HG02763 (cell line): Measurements from ENCODE around the gene WDR37.

Experiments used
- ATAC-seq: cut with Tn5 transposase; IDR thresholded peaks from one replicate; pipeline ENCODE4 v1.9.1; 2021; ENCODE audit warnings: mild to moderate bottlenecking, moderate library complexity; ENCODE audit not compliant: unreplicated experiment

The WDR37 gene

GRCh38 chr10:1162481-1163203 is 106.5 kb downstream of the WDR37 start:
- ATAC-seq, result no peak

- no peak for ATAC-seq
Observed at GRCh38 chr10:1163204-1163660, 107.0 kb downstream of the WDR37 start.

DNA sequence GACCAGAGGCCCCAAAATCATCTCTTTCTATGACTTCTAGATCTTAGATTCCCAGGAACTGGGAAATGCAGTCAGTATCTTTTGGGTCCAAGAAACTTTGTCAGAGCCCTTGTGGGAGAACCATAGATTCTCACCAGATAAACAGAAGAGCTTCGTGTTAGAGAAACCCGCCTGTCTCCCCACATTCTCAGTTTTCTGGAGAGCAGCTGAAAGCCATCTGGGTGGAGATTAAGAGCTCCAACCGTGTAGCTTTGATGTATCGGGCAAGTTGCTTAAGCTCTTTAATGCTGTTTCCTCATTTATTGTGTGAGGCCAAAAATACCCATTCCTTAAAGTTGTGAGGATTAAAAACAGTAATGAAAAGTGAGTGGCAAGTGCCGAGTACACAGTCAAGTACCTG is 107.6 kb downstream of the WDR37 start:
- ATAC-seq, result no peak

- ATAC-seq, result no peak
Observed at GRCh38 chr10:1166101-1166827, 110.1 kb downstream of the WDR37 start.

DNA sequence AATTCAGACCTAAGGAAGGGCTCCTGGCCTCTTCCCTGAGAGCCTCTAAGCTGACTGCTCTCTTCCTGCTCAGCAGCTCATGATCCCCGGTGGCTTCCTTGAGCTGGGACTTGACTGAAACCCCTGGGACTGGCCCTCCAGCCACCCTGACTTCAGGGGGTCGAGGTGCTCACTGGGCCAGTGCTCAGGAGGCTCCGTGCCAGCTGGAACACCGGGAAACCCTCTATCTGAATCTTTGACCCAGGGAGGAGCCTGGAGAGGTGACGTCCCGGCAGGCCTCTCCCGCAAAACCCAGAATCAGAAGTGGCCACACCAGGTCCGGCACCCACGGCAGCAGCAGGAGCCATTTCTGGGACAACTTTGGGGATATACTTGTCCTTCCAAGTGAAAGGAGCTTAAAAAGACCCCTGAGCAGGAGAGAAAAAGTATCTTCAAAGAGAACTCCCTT is 110.7 kb downstream of the WDR37 start:
- no peak for ATAC-seq

- ATAC-seq, result no peak
Observed at GRCh38 chr10:1168763-1169162, 112.6 kb downstream of the WDR37 start.

DNA sequence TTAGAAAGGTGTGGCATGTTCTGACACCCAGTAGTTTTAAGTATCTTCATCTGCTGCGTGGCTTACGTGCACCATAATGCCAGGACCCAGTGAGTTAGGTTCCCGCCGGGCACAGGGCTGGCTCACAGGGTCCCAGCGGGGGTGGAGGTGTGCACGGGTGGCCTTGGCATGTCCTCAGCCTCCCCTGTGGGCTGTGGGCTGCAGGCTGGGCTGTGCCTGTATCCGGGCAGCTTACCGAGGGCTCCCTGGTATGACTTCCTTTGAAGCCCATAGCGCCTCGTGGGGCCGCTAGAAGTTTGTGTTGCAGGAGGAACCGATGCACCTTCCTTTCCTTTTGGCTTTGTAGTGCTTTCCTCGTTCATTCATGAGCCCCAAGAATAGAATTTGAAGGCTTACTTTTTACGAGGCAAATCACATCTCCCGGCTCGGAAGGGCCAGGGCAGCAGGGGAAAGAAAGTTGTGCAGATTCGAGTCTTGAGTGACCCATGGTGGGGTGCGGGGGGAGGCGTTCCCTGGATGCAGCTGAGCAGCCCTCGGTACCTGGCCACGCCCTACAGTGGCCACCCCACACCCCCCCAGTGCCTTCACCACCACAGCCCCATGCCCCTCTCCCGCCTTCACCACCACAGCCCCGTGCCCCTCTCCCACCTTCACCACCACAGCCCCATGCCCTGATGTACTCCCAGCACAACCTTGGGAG is 113.2 kb downstream of the WDR37 start:
- no peak for ATAC-seq

- ATAC-seq, result no peak
Observed at GRCh38 chr10:1169981-1170866, 114.0 kb downstream of the WDR37 start.

GRCh38 chr10:1170867-1171180 is 114.6 kb downstream of the WDR37 start:
- no peak for ATAC-seq

GRCh38 chr10:1171182-1171581 is 115.0 kb downstream of the WDR37 start:
- ATAC-seq, result no peak

DNA sequence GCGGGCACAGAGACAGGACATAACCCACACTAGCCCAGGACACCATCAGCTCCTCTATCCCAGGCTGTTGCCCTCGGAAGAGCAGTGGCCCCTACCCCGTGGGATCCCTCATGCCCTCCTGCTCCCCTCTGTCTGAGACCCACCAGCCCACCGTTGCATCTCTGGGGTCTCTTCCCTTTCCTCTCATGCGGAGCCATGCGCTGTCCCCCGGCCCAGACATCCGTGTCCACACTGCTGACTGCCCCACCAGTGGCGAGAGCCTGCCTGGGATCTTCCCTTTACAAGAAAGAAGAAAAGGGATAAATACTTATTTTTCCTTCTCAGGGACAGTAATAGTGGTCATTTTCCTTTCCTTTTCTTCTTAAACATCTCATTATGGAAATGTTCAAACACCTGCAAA is 115.4 kb downstream of the WDR37 start:
- ATAC-seq, result no peak

- ATAC-seq, result no peak
Observed at GRCh38 chr10:1172256-1172984, 116.2 kb downstream of the WDR37 start.

GRCh38 chr10:1173091-1173490 is 116.9 kb downstream of the WDR37 start:
- ATAC-seq, result no peak

GRCh38 chr10:1174022-1174421 is 117.8 kb downstream of the WDR37 start:
- ATAC-seq, result no peak

DNA sequence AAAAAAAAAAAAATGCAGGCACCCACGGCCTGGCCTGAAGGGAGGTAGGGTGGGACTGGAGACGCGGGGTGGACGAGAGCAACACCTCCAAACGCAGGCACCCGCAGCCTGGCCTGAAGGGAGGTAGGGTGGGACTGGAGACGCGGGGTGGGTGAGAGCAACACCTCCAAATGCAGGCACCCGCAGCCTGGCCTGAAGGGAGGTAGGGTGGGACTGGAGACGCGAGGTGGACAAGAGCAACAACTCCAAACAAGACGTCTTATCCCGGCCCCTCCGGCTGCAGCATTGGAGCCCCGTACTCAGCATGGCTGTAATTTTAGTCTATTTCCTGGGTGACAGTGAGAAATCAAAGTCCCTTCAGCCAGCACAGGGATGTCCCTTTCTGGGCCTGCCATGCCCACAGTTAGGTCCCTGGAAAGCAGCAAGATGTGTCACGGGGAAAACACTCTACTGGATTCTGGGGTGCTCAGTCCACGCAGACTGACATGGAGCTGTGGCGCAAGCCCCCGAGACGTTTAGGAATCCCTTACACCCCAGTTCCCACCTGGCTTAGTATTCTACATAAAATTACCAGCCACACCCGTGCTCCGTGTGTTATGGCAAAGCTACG is 119.9 kb downstream of the WDR37 start:
- no peak for ATAC-seq

DNA sequence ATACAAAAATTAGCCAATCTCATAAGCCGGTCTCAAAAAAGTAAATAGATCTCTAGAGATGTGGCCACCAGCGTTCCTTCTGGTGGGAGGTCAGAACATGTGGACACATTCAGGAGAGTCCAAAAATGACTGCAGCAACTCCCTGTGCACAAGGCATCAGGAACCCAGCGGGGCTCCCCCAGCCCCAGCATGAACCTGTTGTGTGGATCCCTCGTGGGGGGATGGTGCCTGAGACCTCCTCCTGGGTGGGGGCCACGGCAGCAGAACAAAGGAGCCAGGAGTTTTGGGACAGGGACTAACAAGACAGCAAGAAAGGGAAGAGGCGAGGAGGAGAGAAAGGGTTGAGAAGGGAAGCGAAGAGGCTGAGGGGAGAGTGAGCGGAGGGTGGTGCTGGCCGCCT is 121.8 kb downstream of the WDR37 start:
- ATAC-seq, result no peak

GRCh38 chr10:1178506-1178905 is 122.3 kb downstream of the WDR37 start:
- no peak for ATAC-seq

DNA sequence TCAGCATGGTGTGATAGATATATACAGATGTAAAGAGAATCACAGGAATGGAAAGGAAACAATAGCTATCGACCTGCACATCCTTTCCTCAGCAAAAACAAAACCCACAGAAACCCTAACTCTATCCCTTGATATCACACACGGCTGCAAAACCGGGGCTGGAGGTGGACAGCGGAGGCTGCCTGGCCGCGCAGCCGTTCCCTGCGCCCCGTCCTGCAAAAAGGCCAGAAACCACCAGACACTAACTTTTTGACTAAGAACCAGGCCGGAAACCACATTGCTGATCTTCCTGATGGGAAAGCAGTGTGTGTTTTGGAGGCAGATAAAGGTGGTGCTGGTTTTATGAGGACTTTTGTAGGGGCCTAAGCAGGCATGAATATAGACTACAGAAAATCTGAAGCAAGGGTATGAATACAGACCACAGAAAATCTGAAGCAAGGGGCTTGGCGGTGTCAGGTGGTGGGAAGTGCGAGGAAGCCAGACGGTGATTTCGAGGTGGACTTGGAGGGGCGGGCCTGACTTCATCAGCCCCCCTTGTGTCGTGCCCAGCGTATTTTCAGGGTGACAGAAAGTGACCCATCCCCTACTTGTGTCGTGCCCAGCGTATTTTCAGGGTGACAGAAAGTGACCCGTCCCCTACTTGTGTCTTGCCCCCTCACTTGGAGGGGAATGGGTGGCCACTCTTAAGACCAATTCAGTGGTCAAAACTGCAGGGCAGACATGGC is 123.3 kb downstream of the WDR37 start:
- ATAC-seq, result no peak

DNA sequence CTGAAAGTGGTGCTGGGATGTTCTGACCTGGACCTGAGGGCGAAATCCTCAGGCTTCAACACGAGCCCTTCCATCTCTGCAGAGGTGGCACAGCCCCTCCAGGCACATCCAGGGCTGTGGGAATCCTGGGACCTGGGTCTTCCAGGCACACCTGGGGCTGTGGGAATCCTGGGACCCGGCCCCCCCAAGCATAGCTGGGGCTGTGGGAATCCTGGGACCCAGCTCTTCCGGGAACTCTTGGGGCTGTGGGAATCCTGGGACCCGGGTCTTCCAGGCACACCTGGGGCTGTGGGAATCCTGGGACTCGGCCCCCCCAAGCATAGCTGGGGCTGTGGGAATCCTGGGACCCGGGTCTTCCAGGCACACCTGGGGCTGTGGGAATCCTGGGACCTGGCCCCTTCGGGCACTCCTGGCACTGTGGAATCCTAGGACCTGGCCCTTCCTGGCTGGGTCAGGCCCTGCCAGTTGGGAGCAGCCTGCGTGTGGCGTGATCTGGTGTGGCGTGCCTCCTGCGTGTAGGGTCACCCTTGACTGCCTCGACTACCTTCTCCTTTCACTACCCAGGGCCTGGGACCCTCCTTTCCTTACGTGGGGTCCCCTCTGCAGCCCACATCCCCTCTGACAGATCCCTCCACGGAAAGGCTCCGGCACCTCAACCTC is 124.0 kb downstream of the WDR37 start:
- ATAC-seq, result no peak
